Neural cell (in vitro differentiated cells): ENCODE measurements around the gene FOXJ2. TPM values are rescaled to one million over a fixed set of nuclear protein-coding genes. Genes with fewer than 3 reads are reported as not detected.

ENCODE experiments used
- H2AFZ ChIP-seq: fragments of 200-600, 300-800 bp; sonication (generic), shearing (Covaris generic); 2 replicates; pipeline ENCODE4 v1.6.0; 2014; ENCODE audit warnings: low read depth, mild to moderate bottlenecking, antibody characterized with exemption, low read length, moderate library complexity
- H3F3A ChIP-seq: fragments of 200-600 bp; shearing (Covaris generic); 2 replicates; pipeline ENCODE4 v1.6.1; 2016; ENCODE audit warnings: mild to moderate bottlenecking, moderate library complexity, mixed read lengths, antibody characterized with exemption, low read length; ENCODE audit not compliant: insufficient read depth, poor library complexity, severe bottlenecking
- H3K27ac ChIP-seq: fragments of 200-600, 300-800 bp; sonication (generic), shearing (Covaris generic); 2 replicates; pipeline ENCODE4 v1.5.1; 2014; ENCODE audit warnings: mild to moderate bottlenecking, low read length, moderate library complexity
- H3K27me3 ChIP-seq: fragments of 300-800, 200-600 bp; sonication (generic), shearing (Covaris generic); 2 replicates; pipeline ENCODE4 v1.6.0; 2014; ENCODE audit warnings: mild to moderate bottlenecking, low read depth, low read length, moderate library complexity; ENCODE audit not compliant: insufficient read depth
- H3K36me3 ChIP-seq: fragments of 300-800, 200-600 bp; sonication (generic), shearing (Covaris generic); 2 replicates; pipeline ENCODE4 v1.5.1; 2014; ENCODE audit warnings: mild to moderate bottlenecking, antibody characterized with exemption, low read length, moderate library complexity; ENCODE audit not compliant: insufficient read depth
- H3K4me2 ChIP-seq: fragments of 300-800, 200-600 bp; sonication (generic), shearing (Covaris generic); 2 replicates; pipeline ENCODE4 v1.6.0; 2014; ENCODE audit warnings: mild to moderate bottlenecking, low read length
- H3K4me3 ChIP-seq: fragments of 300-800, 200-600 bp; sonication (generic), shearing (Covaris generic); 2 replicates; pipeline ENCODE4 v1.5.1; 2014; ENCODE audit warnings: mild to moderate bottlenecking, low read length, moderate library complexity
- H3K79me2 ChIP-seq: fragments of 200-600 bp; shearing (Covaris generic); replicated peaks from 2 replicates; pipeline ENCODE4 v1.6.0; 2014; ENCODE audit warnings: mild to moderate bottlenecking, low read length, moderate library complexity; ENCODE audit not compliant: insufficient read depth
- H3K9ac ChIP-seq: fragments of 300-800, 200-600 bp; sonication (generic), shearing (Covaris generic); 2 replicates; pipeline ENCODE4 v1.6.1; 2016; ENCODE audit warnings: mild to moderate bottlenecking, low read length, mixed read lengths
- H3K9me2 ChIP-seq: fragments of 200-600 bp; shearing (Covaris generic); 2 replicates; pipeline ENCODE4 v1.6.1; 2016; ENCODE audit warnings: mild to moderate bottlenecking, low read length, mixed read lengths; ENCODE audit not compliant: insufficient read depth
- H3K9me3 ChIP-seq: fragments of 200-600, 300-800 bp; sonication (generic), shearing (Covaris generic); 2 replicates; pipeline ENCODE4 v1.6.1; 2016; ENCODE audit warnings: mild to moderate bottlenecking, mixed run types, low read length, moderate library complexity, mixed read lengths
- H4K20me1 ChIP-seq: fragments of 200-600 bp; shearing (Covaris generic); 2 replicates; pipeline ENCODE4 v1.6.1; 2016; ENCODE audit warnings: mild to moderate bottlenecking, mixed run types; ENCODE audit not compliant: insufficient read depth
- CTCF ChIP-seq: fragments of 450-650 bp; IDR thresholded peaks from 2 replicates; pipeline ENCODE4 v1.5.1; 2014; ENCODE audit warnings: antibody characterized with exemption, mild to moderate bottlenecking, moderate library complexity; ENCODE audit not compliant: poor library complexity, severe bottlenecking
- EP300 ChIP-seq: fragments of 450-650 bp; conservative IDR thresholded peaks from 2 replicates; pipeline ENCODE4 v1.6.1; 2014; ENCODE audit warnings: antibody characterized with exemption, mild to moderate bottlenecking, moderate library complexity; ENCODE audit not compliant: poor library complexity, severe bottlenecking
- EZH2 ChIP-seq: fragments of 200-600, 300-800 bp; shearing (Covaris generic), sonication (generic); IDR thresholded peaks from 2 replicates; pipeline ENCODE4 v1.6.1; 2014; ENCODE audit warnings: antibody characterized with exemption, low read length, borderline replicate concordance, mild to moderate bottlenecking; ENCODE audit not compliant: insufficient read depth, poor library complexity, severe bottlenecking
- MXI1 ChIP-seq: fragments of 450-650 bp; conservative IDR thresholded peaks from 2 replicates; pipeline ENCODE4 v1.6.1; 2014; ENCODE audit warnings: antibody characterized with exemption, mild to moderate bottlenecking; ENCODE audit not compliant: poor library complexity, severe bottlenecking
- POLR2AphosphoS5 ChIP-seq: IDR thresholded peaks from 2 replicates; pipeline ENCODE4 v1.6.1; 2012
- RAD21 ChIP-seq: fragments of 450-650 bp; conservative IDR thresholded peaks from 2 replicates; pipeline ENCODE4 v1.6.1; 2014; ENCODE audit warnings: antibody characterized with exemption, mild to moderate bottlenecking, moderate library complexity
- REST ChIP-seq: IDR thresholded peaks from 2 replicates; pipeline ENCODE4 v1.6.1; 2012; ENCODE audit warnings: borderline replicate concordance
- SMC3 ChIP-seq: fragments of 450-650 bp; conservative IDR thresholded peaks from 2 replicates; pipeline ENCODE4 v1.6.1; 2014; ENCODE audit warnings: antibody characterized with exemption, mild to moderate bottlenecking, moderate library complexity; ENCODE audit not compliant: poor library complexity
- TAF1 ChIP-seq: IDR thresholded peaks from 2 replicates; pipeline ENCODE4 v1.6.1; 2012; ENCODE audit warnings: low read depth
- polyA plus RNA-seq: library from polyadenylated mRNA; depleted of rRNA; stranded (reverse); fragments of >200 nt; gene quantifications from 2 replicates; pipeline ENCODE4 v1.2.3, GENCODE V29; 2014

The FOXJ2 gene
- polyA plus RNA-seq, 1 donor from 2014 or later = 5.8 TPM

GRCh38 chr12:8048906-8049305 lies 16.4 kb downstream of the FOXJ2 start:
- no peaks in the 10 kb centered on the region for H3K9me2 ChIP-seq
- TF ChIP-seq RAD21 = no peak
- no peak for TF ChIP-seq MXI1
- TF ChIP-seq EP300 = no peak
- TF ChIP-seq SMC3 = no peak
- no peak for TF ChIP-seq TAF1
- TF ChIP-seq EZH2 = no peak
- TF ChIP-seq POLR2AphosphoS5 = no peak
- no peak for TF ChIP-seq REST
- no peak for TF ChIP-seq CTCF
- H3F3A ChIP-seq = no peaks in the 10 kb centered on the region
- peaks cover 7% of the 10 kb centered on the region for H3K36me3 ChIP-seq
- no peaks in the 10 kb centered on the region for H3K9me3 ChIP-seq
- no peak overlapping the region for H3K9ac ChIP-seq
- H3K79me2 ChIP-seq = no peaks in the 10 kb centered on the region
- H3K27me3 ChIP-seq = no peaks in the 10 kb centered on the region
- H3K27ac ChIP-seq = no peak overlapping the region
- H4K20me1 ChIP-seq = no peaks in the 10 kb centered on the region
- H3K4me2 ChIP-seq = no peak overlapping the region
- H2AFZ ChIP-seq = no peak overlapping the region
- no peak overlapping the region for H3K4me3 ChIP-seq

- no peak overlapping the region for H3K9ac ChIP-seq
Observed at GRCh38 chr12:8050600-8051250, 18.2 kb downstream of the FOXJ2 start.

More at GRCh38 chr12:8050600-8051250, 18.2 kb downstream of the FOXJ2 start:
- Histone ChIP-seq H3K27ac (no peak overlapping the region), H3K27me3 (no peaks in the 10 kb centered on the region), H3K36me3 (peaks cover 12% of the 10 kb centered on the region), H3F3A (no peaks in the 10 kb centered on the region), H3K4me2 (no peak overlapping the region), H3K9me2 (no peaks in the 10 kb centered on the region), H3K9me3 (no peaks in the 10 kb centered on the region), H4K20me1 (no peaks in the 10 kb centered on the region), H3K79me2 (no peaks in the 10 kb centered on the region), H2AFZ (no peak overlapping the region), H3K4me3 (no peak overlapping the region)
- TF ChIP-seq SMC3 (no peak), CTCF (no peak), POLR2AphosphoS5 (no peak), EZH2 (no peak), TAF1 (no peak), REST (no peak), EP300 (no peak), RAD21 (no peak), MXI1 (no peak)
